GM18519 (cell line): Measurements from ENCODE around the gene INPP5E.
A peak's percentile ranks its signal among the peaks of the same experiment; 100 is the strongest.
"Not testable (repeated sequence)": the region's sequence is repeated elsewhere in the genome, so short reads cannot be mapped to it uniquely, and the experiment has no call there.

Source experiments
- ATAC-seq: cut with Tn5 transposase; IDR thresholded peaks from one replicate; pipeline ENCODE4 v1.9.1; 2021; ENCODE audit warnings: mild to moderate bottlenecking, moderate library complexity; ENCODE audit not compliant: unreplicated experiment, low FRiP score

Gene INPP5E

GRCh38 chr9:136431782-136432350, 7.8 kb downstream of the INPP5E start:
- no peak for ATAC-seq

- ATAC-seq: no peak
These were observed 8.9 kb downstream of the INPP5E start for GRCh38 chr9:136430588-136431234.

GRCh38 chr9:136429683-136430491, 9.8 kb downstream of the INPP5E start:
- ATAC-seq: no peak

- no peak for ATAC-seq
These were observed 10.5 kb downstream of the INPP5E start for GRCh38 chr9:136429075-136429628.

- ATAC-seq: no peak
These were observed 12.9 kb downstream of the INPP5E start for GRCh38 chr9:136426787-136427186.

- ATAC-seq: not testable (repeated sequence)
These were observed 14.3 kb downstream of the INPP5E start for GRCh38 chr9:136425367-136425766.

- no peak for ATAC-seq
These were observed 14.8 kb downstream of the INPP5E start for GRCh38 chr9:136424750-136425362.

GRCh38 chr9:136423432-136424146, 16.1 kb downstream of the INPP5E start:
- no peak for ATAC-seq

- no peak for ATAC-seq
These were observed 16.8 kb downstream of the INPP5E start for GRCh38 chr9:136422876-136423275.

GRCh38 chr9:136421791-136422190, 17.9 kb downstream of the INPP5E start:
- no peak for ATAC-seq

GRCh38 chr9:136419092-136419420, 20.6 kb downstream of the INPP5E start:
- ATAC-seq: no peak

- ATAC-seq: no peak
These were observed 21.2 kb downstream of the INPP5E start for GRCh38 chr9:136418182-136419091.

- no peak for ATAC-seq
These were observed 22.7 kb downstream of the INPP5E start for GRCh38 chr9:136416914-136417313.

- ATAC-seq: no peak
These were observed 23.2 kb downstream of the INPP5E start for GRCh38 chr9:136416427-136416826.

- ATAC-seq: no peak
These were observed 26.7 kb downstream of the INPP5E start for GRCh38 chr9:136412962-136413361.

GRCh38 chr9:136411378-136411777, 28.3 kb downstream of the INPP5E start:
- no peak for ATAC-seq

GRCh38 chr9:136410500-136411287, 29.0 kb downstream of the INPP5E start, which contains the start of the genes ENTR1 and PMPCA:
TSS of gene ENTR1 (minus strand) at chr9:136410614. CDS start at chr9:136410397, 217 bp downstream.
TSS of gene PMPCA (plus strand) at chr9:136410658. CDS start at chr9:136410669, 11 bp downstream.
- peak; percentile 47 for ATAC-seq
